ENCODE results near the gene CNBD2. TPM values are rescaled to one million over a fixed set of nuclear protein-coding genes. Genes with fewer than 3 reads are reported as not detected.
A peak's percentile ranks its signal among the peaks of the same experiment; 100 is the strongest.

The CNBD2 gene
- total RNA-seq (1 to 10 TPM; 2.1 to 6.0 (median 3.0) TPM), polyA plus RNA-seq (10 to 100 TPM in 1 of 2 donors, 1 to 10 TPM in 1; 6.8 to 18.0 TPM)
- long read RNA-seq, donor 1, partial matches to known transcripts, result 0 of 3 reads
- long read RNA-seq, donor 1, other reads (novel, unspliced or antisense), result 0 of 3 reads
- long read RNA-seq, donor 2, partial matches to known transcripts, result 0 of 4 reads
- long read RNA-seq, donor 2, other reads (novel, unspliced or antisense), result 0 of 4 reads
- long read RNA-seq, donor 3, partial matches to known transcripts, result 0 of 3 reads
- long read RNA-seq, donor 3, other reads (novel, unspliced or antisense), result 0 of 3 reads

DNA sequence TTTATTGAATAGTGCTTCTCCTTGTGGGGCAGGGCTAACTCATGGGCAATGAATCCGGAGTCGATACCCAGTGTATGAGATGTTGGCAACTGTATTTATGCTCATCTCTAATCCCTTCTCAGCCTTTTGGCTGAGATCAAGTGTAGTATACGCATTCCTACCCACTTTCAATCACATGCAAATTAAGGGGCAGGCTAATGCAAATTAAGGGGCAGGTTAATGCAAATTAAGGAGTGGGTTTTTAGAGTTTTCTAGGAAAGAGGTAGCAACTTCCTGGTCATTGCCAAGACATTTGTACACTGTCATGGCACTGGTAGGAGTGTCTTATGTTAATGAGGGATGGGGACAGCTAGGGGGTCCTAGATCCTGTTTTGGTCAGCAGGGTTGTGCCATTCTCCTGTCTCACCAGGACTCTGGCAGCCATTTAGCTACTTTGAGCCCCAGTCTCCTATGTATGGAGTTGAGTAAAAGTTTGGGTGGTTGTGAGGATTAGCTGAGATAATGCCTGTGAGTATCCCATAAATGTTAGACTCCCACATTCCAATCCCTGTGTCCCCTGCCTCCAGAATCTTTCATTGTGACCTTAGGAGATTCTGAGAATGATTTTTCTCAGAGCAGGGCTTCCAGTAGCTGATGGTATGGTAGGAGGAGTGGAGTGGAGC lies at the start of gene CNBD2:
TSS of gene CNBD2 (plus strand) at position 612 of the 662 bp plus-strand sequence. CDS start 173 bp downstream, outside the sequence.
- H3K4me3 ChIP-seq, result no peak within 1 kb of the TSS
- DNase-seq (no peak), ATAC-seq (no peak)
- WGBS, 2 donors, result 89 to 93% methylated on average over 3 of the region's 3 CpGs
- H3K9me3 ChIP-seq, result peaks cover 0 to 10% (median 0%) of the 10 kb centered on the region in 11 donors
- intact Hi-C loops (cut with DNase I), result no loop called here
- no peaks in the 10 kb centered on the region for H3K4me1 ChIP-seq
- no peaks in the 10 kb centered on the region for H3K36me3 ChIP-seq
- no peak within 1 kb of the TSS for H3K27ac ChIP-seq
- TF ChIP-seq, protein P1, sequence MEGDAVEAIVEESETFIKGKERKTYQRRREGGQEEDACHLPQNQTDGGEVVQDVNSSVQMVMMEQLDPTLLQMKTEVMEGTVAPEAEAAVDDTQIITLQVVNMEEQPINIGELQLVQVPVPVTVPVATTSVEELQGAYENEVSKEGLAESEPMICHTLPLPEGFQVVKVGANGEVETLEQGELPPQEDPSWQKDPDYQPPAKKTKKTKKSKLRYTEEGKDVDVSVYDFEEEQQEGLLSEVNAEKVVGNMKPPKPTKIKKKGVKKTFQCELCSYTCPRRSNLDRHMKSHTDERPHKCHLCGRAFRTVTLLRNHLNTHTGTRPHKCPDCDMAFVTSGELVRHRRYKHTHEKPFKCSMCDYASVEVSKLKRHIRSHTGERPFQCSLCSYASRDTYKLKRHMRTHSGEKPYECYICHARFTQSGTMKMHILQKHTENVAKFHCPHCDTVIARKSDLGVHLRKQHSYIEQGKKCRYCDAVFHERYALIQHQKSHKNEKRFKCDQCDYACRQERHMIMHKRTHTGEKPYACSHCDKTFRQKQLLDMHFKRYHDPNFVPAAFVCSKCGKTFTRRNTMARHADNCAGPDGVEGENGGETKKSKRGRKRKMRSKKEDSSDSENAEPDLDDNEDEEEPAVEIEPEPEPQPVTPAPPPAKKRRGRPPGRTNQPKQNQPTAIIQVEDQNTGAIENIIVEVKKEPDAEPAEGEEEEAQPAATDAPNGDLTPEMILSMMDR (IDR thresholded peaks at IDR 0.05), result no peak
- no peaks in the 10 kb centered on the region for H3K27me3 ChIP-seq

DNA sequence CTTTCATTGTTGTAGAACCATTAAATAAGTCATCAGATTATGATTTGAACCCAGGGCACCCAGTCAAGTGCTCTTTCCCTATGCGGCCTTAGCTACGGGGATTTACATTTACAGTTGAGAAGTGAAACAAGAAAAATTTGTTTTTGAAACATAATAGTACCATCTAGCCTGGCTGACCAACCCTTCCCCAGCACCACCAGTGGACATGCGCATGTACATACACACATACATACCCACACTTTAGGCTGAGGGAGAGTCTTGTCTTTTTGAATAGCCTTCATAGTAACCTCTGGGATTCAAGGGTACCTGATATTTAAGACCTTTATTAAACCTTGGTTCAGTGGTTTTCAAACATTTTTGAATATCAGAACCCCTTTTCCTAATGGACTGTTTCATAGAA lies 47.9 kb upstream of the CNBD2 start:
- WGBS, 2 donors, result 95 to 98% methylated on average over 3 of the region's 3 CpGs
- ATAC-seq, result no peak
- TF ChIP-seq, protein P1 (IDR thresholded peaks at IDR 0.05), result no peak
- intact Hi-C loops (cut with DNase I), result no loop called here
- H3K4me1 ChIP-seq, result no peaks in the 10 kb centered on the region
- H3K9me3 ChIP-seq, result no peaks in the 10 kb centered on the region
- no peaks in the 10 kb centered on the region for H3K27me3 ChIP-seq
- DNase-seq, result no peak
- H3K27ac ChIP-seq, result no peak overlapping the region
- peaks cover 0 to 90% (median 13%) of the 10 kb centered on the region in 9 donors for H3K36me3 ChIP-seq
- H3K4me3 ChIP-seq, result no peak overlapping the region

DNA sequence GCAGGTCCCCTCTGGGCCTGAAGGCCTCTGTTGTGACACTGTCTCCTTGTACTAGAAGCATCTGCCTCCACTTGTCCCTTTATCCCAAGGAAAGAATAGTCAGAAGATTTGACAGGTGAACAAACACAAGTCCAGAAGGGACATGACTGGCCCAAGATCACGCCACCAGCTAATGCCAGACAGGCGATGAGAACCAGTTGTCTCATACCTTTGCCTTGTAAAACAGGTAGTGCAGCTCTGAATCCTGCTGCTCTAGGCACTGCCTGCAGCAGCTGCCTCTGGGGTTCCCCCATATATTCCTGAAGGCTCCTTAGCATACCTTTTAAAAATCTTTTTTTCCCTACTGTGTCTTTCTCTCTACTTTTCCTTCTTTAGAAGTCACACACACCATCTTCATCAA lies 39.1 kb upstream of the CNBD2 start:
- intact Hi-C loops (cut with DNase I), result no loop called here
- Histone ChIP-seq H3K27me3 (no peaks in the 10 kb centered on the region), H3K9me3 (no peaks in the 10 kb centered on the region), H3K27ac (no peak overlapping the region), H3K4me3 (no peak overlapping the region), H3K4me1 (no peaks in the 10 kb centered on the region), H3K36me3 (peaks cover 0 to 86% (median 28%) of the 10 kb centered on the region in 9 donors)
- DNase-seq (no peak), ATAC-seq (no peak)
- WGBS, 2 donors, result 100% methylated on average over 2 of the region's 2 CpGs
- TF ChIP-seq, protein P1 (IDR thresholded peaks at IDR 0.05), result no peak

DNA sequence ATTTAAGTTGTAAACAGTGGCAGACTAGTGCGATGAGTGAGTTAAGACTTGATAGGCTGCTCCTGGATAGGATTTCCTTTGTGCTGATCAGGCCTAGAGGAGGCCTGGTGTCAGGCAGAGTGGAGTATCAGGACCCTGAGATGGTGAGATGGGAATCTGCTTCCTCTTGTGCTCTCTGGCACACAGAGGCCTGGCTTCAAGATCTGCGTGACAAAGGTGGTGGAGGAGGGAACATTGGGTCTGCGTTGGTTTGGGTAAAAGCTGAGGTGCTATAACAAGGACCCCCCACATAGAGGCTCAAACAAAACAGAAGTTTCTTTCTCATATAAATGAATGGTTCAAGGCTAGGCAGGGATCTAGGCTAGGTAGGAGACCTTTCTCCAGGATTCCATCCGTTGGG lies 34.3 kb upstream of the CNBD2 start:
- ATAC-seq, result peak in 1 of 8 donors; percentile 9
- no peak overlapping the region for H3K27ac ChIP-seq
- H3K36me3 ChIP-seq, result peaks cover 0 to 93% (median 28%) of the 10 kb centered on the region in 9 donors
- H3K4me1 ChIP-seq, result no peaks in the 10 kb centered on the region
- WGBS, 2 donors, result 88 to 91% methylated on average over 4 of the region's 4 CpGs
- no peak for DNase-seq
- no peak overlapping the region for H3K4me3 ChIP-seq
- no peaks in the 10 kb centered on the region for H3K27me3 ChIP-seq
- no peaks in the 10 kb centered on the region for H3K9me3 ChIP-seq
- TF ChIP-seq, protein P1 (IDR thresholded peaks at IDR 0.05), result no peak
- intact Hi-C loops (cut with DNase I), result no loop called here
